NCI-H2107 (cell line): ENCODE measurements around the gene SMYD3.

Experiments
- DNase-seq: peaks from one replicate; lab custom pipeline; 2025; lab: John Stamatoyannopoulos, UW

SMYD3 gene

DNA sequence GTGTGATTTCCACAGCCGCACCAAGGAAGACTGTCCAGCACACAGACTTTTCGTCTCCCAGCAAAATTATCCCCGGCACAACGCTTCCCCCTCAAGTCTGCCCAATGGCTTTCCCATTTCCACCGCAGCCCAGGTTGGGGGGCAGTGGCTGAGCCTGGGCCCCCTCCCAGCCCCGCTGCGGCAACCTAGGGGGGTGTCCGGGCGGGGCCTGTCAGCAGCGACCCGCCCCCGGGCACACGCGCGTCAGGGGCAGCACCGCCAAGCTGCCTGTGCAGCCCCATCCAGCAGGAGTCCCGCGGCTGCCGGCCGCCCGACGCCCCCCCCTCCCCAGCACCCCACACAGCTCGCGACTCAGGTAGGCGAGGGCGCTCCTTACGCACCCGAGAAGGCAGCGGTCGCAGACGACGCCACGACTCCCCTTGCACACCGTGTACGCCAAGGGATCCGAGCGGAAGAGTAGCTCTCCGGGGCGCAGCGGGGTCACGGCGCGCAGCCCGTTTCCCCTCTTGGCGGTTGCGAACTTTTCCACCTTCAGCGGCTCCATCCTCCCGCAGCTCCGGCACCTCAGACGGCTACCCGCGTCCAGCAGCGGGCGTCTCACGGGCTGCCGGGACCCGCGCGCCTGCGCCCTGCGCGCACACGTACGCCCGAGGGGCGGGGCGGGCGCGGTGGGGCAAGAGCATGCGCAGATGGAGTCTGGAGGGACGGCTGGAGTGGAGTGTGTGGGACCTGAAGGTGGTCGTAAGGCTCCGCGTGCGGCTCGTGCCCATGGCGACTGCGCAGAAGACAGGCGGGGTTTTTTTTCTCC, at the start of gene SMYD3:
SMYD3 (minus strand) TSS at position 606 of the 808 bp plus-strand sequence.
- DNase-seq, result peak; percentile 76

DNA sequence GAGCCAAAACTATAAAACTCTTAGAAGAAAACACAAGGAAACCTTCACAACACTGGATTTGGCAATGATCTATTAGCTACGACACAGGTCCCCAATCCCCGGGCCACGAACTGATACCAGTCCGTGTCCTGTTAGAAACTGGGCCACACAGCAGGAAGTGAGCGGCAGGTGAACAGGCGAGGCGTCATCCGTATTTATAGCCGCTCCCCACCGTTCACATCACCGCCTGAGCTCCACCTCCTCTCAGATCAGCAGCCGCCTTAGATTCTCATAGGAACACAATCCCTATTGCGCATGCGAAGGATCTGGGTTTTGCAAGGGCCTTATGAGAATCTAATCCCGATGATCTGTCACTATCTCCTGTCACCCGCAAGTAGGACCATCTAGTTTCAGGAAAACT, 47.1 kb upstream of the SMYD3 start:
- no peak for DNase-seq

- no peak for DNase-seq
Observed at GRCh38 chr1:246552110-246552509, 45.0 kb upstream of the SMYD3 start.

GRCh38 chr1:246550402-246550801, 43.3 kb upstream of the SMYD3 start:
- DNase-seq, result no peak

DNA sequence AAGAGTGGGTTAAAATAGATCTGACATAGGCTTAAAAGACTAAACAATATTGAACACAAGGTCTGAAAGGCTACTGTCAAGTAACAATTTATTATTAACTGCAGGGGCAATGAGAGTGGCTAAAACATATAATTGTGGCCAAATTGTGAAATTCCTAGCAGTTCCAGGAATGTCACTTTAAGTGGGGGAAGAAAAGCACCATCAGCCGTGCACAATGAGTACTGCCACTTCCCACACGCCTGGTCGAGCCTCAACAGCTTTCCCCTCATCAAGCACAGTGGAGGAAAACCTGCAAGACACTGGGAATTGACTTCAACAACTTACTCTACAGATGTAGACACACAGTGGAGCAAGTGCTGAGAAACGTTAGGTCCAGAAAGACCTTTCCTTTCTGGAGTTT, 42.6 kb upstream of the SMYD3 start:
- DNase-seq, result no peak

DNA sequence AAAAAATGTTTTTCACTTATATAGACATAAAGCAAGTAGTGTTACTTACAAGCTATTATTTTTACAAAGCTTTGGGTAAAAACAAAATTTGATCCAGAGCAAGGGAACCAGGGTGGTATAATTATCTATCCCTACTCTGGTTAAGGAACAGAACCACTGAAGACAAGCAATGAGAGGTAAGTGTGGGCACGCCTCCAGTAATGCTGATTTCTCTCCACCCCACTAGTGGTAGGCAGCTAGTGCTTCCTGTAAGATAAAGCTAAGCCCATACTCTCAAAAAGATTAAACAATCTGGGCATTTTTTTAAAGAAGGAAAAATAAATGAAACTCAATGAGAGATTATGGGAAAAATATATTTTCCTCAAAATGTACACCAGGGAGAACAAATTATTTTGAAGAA, 36.9 kb upstream of the SMYD3 start:
- DNase-seq, result no peak

- no peak for DNase-seq
Observed at GRCh38 chr1:246540738-246541491, 33.8 kb upstream of the SMYD3 start.

DNA sequence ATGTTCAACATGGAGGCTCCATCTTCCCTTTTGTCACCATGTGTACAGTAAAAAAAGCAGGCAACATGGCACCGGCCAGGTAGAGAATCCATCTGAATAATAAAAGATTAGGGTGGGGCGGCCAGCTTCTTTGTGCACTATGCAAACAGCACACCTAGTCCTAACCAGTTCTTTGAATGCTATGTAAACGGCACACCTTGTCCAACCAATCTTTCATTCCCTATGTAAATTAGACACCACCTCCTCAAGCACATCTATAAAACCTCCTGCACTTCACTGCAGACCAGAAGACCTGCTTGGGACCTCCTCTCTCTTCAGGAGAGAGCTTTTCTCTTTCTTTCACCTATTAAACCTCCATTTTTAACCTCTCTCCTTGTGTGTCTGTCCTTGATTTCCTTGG, 30.8 kb upstream of the SMYD3 start:
- no peak for DNase-seq

DNA sequence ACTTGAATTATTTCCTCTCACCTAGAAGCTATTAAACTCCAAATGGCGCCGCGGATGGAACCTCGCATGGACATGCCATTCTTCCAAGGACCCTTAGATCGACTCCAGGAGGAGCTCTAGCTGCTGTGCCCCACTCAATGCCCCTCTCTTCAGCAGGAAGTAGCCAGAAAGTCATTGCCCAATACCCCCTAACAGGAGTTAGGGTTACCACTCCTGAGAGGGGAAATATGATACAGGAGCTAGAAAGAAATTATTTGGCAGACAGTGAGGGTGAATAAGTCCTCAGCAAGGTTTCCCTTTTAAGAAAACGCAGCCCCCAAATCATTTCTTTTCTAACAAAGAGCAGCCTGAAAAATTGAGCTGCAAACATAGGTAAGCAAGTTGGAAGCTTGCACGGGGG, 30.4 kb upstream of the SMYD3 start:
- DNase-seq, result no peak

GRCh38 chr1:246534114-246534513, 27.0 kb upstream of the SMYD3 start:
- DNase-seq, result peak; percentile 5

DNA sequence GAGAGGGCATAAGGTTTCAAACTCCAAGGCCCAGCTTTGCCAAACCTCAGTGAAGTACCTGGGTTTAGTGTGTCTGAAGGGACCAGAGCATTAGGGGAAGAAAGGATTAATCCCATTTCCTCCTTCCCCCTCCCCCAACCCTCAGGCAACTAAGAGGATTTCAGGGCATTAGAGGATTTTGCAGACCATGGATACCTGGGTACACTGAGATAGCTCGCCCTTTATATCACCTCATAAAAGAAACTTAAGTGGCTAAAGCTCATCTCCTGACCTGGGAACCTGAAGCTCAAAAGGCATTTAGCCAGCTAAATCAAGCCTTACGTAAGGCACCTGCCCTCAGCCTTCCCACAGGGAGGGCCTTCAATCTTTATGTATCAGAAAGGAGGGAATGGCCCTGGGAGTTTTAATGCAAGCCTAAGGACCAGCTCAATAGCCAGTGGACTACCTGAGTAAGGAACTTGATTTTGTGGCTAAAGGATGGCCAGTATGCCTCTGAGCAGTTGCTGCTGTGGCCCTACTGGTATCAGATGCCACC, 26.4 kb upstream of the SMYD3 start:
- DNase-seq, result no peak

- DNase-seq, result no peak
Observed at GRCh38 chr1:246532519-246532918, 25.4 kb upstream of the SMYD3 start.

- no peak for DNase-seq
Observed at GRCh38 chr1:246530482-246530881, 23.4 kb upstream of the SMYD3 start.

DNA sequence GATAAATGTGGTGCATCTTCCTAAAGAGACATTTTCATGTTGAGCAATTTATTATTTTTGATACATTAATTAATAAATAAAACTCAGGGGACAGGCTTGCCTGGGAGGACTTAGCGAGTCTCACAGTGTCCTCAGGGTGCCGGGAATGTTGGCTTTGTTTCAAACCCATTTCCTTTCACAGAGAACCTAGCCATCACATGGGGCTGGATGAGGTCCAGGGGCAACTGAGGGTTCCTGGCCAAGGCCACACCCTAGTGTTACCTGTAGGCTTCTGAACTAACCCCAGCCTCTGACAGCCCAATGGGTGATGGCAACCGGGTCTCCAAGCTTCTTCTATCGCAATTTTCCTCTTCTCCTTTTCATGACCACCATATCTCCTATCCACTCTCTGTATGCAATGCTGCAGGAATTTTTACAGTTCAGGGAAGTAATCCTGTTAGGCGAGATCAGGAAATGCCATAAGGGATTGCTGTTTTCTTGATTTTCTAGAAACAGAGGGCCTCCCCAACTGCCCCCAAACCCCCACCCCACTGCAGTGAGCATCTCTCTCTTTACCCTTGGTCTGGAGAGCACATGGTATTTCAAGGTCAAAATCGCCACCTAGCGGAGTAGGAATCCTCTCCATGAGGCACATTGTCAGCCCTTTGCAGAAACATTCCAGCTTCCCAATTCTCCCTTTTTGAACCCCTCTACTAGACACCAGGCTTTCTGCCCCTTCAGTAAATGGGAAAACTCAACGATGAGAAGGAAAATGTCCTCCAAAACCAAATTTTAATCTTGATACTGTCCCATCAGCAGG, 22.1 kb upstream of the SMYD3 start:
- no peak for DNase-seq

DNA sequence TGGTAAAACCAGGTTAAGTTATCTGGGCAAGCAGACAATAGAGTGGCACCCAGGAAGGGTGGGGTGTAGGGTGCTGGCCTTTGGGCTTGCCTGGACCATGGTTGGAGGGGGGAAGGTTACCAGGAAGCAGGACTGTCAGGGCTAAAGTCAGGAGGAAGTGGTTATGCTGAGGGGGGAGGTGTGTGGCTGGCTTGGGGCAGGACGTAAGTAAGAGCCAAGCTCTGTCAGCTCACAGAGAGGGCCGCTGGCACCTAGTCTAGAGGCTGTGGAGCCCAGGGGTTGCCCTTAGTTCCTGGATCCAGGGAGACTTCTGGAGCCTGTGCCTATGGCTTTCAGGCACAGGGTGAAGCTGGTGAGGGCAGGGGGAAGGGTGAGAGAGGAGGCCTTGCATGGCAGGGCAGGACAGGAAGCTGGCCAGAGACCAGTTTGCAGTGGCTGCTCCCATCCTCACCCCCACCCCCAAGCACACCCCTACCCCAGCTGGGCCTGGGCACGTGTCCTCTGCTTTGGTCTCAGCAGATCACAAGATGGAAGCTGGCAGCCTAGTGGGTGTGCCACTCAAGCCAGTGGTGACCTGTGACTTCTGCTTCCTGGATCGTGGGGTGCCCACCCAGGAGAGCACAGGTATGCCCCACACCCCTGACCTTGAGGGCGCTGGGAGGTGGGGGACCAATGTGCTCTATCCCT, 20.5 kb upstream of the SMYD3 start:
- no peak for DNase-seq

DNA sequence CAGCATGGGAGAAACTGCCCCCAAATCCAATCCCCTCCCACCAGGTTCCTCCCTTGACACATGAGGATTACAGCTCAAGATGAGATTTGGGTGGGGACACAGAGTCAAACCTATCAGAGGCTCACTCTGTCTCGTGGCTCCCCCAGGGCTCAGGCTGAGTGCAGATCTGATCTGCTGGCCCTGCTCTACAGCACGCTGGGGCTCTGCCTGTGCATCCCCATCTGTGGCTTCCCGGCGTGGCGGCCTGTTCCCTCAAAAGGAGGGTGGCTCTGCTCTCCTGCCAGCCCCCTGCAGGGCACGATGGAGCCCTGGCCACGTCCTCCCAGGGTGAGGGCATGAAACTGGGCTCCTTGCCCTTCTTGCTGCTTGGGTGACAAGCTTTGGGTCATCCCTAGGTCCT, 19.8 kb upstream of the SMYD3 start:
- no peak for DNase-seq

DNA sequence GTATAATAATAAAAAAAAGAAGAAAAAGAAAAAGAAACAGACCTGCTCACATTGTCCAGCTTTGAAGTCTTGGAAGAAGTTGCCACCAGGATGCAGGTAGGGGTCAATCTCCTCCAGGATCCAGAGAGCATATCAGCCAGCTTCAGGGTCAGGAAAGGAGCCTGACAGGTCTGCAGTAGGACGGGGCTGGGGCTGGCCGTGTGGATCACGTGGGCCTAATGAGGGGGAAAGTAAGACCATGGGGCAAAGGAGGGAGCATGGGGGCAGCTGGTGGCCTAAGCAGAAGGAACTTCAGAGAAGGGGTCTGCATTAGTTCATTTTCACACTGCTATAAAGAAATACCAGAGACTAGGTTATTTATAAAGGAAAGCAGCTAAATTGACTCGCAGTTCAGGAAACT, 19.3 kb upstream of the SMYD3 start:
- no peak for DNase-seq

DNA sequence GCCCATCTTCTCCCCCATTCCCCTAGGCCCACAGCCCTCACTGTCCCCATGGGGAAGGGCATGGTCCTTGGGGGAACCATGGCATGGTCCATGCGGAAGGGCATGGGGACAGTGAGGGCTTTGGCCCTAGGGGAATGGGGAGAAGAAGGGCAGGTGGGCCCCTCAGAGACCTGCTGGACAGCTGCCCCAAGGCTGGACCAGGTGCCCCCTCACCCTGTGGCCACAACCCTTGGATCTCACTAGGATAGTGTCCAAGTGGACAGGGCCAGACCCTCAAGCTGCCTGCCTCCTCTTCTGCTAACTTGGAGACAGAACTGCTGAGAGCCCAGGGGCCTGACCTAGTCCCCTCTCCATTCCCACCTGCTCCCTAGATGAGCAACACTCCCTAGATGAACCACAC, 12.4 kb upstream of the SMYD3 start:
- no peak for DNase-seq

- DNase-seq, result no peak
Observed at GRCh38 chr1:246518456-246519205, 11.6 kb upstream of the SMYD3 start.

GRCh38 chr1:246517391-246517790, 10.3 kb upstream of the SMYD3 start:
- no peak for DNase-seq

DNA sequence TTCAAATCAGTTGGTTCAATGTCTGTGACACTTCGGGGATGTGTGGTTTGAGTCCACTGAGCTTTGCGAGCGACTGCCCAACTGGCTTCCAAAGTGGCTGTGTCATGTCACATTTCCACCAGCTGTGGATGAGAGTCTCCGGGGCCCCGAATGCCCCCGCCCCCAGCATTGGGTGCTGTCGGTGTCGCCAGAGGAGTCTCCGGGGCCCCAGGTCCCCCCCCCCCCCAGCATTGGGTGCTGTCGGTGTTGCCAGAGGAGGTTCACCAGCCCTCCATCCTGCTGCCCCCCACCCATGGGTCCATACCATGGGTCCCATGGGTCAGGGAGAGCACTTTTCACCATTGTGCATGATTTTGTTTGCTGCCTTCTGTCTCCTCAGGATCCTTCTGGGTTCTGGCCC, 9.0 kb upstream of the SMYD3 start:
- DNase-seq, result no peak
